HepG2 (cell line): ENCODE results near the gene PLCB4.

Source experiments
- CHD2 ChIP-seq: IDR thresholded peaks from 2 replicates; pipeline ENCODE4 v1.6.1; 2011; ENCODE audit warnings: low read depth, low read length, improper control_type of control experiment
- EZH2 ChIP-seq: conservative IDR thresholded peaks from 2 replicates; pipeline ENCODE4 v1.6.1; 2012; ENCODE audit warnings: mild to moderate bottlenecking, low read depth, low read length, moderate library complexity
- MEIS2 ChIP-seq: sonication (generic); formaldehyde crosslinking; IDR thresholded peaks from 2 replicates; pipeline ENCODE4 v1.9.0; 2021; ENCODE audit warnings: mild to moderate bottlenecking, missing genetic modification reagents
- POLR2A ChIP-seq, 2 experiments: IDR thresholded peaks; 2 replicates each; pipeline ENCODE4 v1.6.1; 2011; ENCODE audit warnings: low read depth in 2 of 2, low read length in 2 of 2, mild to moderate bottlenecking in 1 of 2, moderate library complexity in 1 of 2; ENCODE audit not compliant: insufficient read depth in 1 of 2
- ZNF792 ChIP-seq: IDR thresholded peaks from 2 replicates; pipeline ENCODE4 v1.6.1; 2016
- TF ChIP-seq, protein P1 (sequence below): sonication (generic); formaldehyde crosslinking; IDR thresholded peaks from 2 replicates; pipeline ENCODE4 v1.5.0; 2020; ENCODE audit warnings: mild to moderate bottlenecking, missing genetic modification reagents, moderate library complexity
- TF ChIP-seq, protein P2 (sequence below): sonication (generic); formaldehyde crosslinking; IDR thresholded peaks from 2 replicates; pipeline ENCODE4 v1.5.0; 2020; ENCODE audit warnings: mild to moderate bottlenecking, missing genetic modification reagents

DNA sequence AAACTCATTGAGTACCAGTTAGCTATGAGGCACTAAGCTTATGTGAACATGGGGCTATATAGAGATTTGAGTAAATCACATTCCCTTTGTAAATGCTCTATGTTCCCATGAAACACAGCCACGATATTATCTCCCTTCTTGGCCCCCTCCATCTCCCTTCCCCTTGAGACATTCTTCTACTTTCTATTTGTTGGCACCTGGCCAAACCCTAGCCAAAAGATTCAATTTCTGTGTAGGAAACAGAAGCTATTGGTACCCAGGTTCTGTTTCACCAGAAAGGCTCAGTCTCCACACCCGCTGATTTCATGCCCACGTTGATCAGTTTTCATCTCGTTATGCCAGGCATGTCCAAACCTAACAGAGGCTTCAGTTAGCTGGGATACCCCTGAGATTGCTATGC lies 300.0 kb downstream of the PLCB4 start:
- TF ChIP-seq, protein P1, sequence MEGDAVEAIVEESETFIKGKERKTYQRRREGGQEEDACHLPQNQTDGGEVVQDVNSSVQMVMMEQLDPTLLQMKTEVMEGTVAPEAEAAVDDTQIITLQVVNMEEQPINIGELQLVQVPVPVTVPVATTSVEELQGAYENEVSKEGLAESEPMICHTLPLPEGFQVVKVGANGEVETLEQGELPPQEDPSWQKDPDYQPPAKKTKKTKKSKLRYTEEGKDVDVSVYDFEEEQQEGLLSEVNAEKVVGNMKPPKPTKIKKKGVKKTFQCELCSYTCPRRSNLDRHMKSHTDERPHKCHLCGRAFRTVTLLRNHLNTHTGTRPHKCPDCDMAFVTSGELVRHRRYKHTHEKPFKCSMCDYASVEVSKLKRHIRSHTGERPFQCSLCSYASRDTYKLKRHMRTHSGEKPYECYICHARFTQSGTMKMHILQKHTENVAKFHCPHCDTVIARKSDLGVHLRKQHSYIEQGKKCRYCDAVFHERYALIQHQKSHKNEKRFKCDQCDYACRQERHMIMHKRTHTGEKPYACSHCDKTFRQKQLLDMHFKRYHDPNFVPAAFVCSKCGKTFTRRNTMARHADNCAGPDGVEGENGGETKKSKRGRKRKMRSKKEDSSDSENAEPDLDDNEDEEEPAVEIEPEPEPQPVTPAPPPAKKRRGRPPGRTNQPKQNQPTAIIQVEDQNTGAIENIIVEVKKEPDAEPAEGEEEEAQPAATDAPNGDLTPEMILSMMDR (CRISPR knock-in tag): no peak
- TF ChIP-seq EZH2: no peak
- TF ChIP-seq ZNF792: no peak
- TF ChIP-seq CHD2: no peak
- TF ChIP-seq, protein P2, sequence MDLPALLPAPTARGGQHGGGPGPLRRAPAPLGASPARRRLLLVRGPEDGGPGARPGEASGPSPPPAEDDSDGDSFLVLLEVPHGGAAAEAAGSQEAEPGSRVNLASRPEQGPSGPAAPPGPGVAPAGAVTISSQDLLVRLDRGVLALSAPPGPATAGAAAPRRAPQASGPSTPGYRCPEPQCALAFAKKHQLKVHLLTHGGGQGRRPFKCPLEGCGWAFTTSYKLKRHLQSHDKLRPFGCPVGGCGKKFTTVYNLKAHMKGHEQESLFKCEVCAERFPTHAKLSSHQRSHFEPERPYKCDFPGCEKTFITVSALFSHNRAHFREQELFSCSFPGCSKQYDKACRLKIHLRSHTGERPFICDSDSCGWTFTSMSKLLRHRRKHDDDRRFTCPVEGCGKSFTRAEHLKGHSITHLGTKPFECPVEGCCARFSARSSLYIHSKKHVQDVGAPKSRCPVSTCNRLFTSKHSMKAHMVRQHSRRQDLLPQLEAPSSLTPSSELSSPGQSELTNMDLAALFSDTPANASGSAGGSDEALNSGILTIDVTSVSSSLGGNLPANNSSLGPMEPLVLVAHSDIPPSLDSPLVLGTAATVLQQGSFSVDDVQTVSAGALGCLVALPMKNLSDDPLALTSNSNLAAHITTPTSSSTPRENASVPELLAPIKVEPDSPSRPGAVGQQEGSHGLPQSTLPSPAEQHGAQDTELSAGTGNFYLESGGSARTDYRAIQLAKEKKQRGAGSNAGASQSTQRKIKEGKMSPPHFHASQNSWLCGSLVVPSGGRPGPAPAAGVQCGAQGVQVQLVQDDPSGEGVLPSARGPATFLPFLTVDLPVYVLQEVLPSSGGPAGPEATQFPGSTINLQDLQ (CRISPR knock-in tag): no peak
- TF ChIP-seq POLR2A (IDR thresholded peaks at IDR 0.05; ENCODE audit: insufficient read depth in 1 of 2, low read depth in 2 of 2, low read length in 2 of 2): no peak
- no peak for TF ChIP-seq MEIS2 (CRISPR knock-in tag)
